ENCODE data around the gene LTBP3.
A peak's percentile ranks its signal among the peaks of the same experiment; 100 is the strongest.

Gene LTBP3

GRCh38 chr11:65501472-65502273 lies 56.5 kb downstream of the LTBP3 start:
- no peak for DNase-seq (ENCODE audit: low read depth, low spot score)
- peak overlapping the region; percentile 99 for H3K4me3 ChIP-seq (ENCODE audit: low read depth, low read length)
- no peak for TF ChIP-seq CTCF (IDR thresholded peaks at IDR 0.05; ENCODE audit: insufficient read depth, low read length, missing control alignments)
- ChIA-PET CTCF (interaction anchor here (0.8 to 1.0 kb wide), 2 partner anchors 23 to 30 kb away, joined by 3 read pairs; no protein-coding TSS in a partner anchor), POLR2A (interaction anchor here (0.6 to 17.0 kb wide), 11 partner anchors 13 to 134 kb away, joined by 4 to 1229 read pairs (median 5); partner anchors contain the start of genes FAM89B, NEAT1 and SLC25A45)

GRCh38 chr11:65501186-65501471 lies 57.0 kb downstream of the LTBP3 start:
- CTCF ChIA-PET: no interaction called here
- no peak for TF ChIP-seq CTCF (IDR thresholded peaks at IDR 0.05; ENCODE audit: insufficient read depth, low read length, missing control alignments)

DNA sequence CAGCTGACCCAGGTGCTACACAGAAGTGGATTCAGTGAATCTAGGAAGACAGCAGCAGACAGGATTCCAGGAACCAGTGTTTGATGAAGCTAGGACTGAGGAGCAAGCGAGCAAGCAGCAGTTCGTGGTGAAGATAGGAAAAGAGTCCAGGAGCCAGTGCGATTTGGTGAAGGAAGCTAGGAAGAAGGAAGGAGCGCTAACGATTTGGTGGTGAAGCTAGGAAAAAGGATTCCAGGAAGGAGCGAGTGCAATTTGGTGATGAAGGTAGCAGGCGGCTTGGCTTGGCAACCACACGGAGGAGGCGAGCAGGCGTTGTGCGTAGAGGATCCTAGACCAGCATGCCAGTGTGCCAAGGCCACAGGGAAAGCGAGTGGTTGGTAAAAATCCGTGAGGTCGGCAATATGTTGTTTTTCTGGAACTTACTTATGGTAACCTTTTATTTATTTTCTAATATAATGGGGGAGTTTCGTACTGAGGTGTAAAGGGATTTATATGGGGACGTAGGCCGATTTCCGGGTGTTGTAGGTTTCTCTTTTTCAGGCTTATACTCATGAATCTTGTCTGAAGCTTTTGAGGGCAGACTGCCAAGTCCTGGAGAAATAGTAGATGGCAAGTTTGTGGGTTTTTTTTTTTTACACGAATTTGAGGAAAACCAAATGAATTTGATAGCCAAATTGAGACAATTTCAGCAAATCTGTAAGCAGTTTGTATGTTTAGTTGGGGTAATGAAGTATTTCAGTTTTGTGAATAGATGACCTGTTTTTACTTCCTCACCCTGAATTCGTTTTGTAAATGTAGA lies 57.6 kb downstream of the LTBP3 start:
- no peak for DNase-seq (ENCODE audit: low read depth, low spot score)
- no peak for TF ChIP-seq CTCF (IDR thresholded peaks at IDR 0.05; ENCODE audit: insufficient read depth, low read length, missing control alignments)
- peak overlapping the region; percentile 99 for H3K4me3 ChIP-seq (ENCODE audit: low read depth, low read length)
- ChIA-PET POLR2A (interaction anchor here (0.9 to 17.0 kb wide), 10 partner anchors 7 to 79 kb away, joined by 3 to 1229 read pairs (median 106); partner anchors contain the start of genes NEAT1, SCYL1 and ZNRD2), CTCF (interaction anchor here (0.9 to 1.9 kb wide), 6 partner anchors 8 to 83 kb away, joined by 4 to 14 read pairs (median 4); no protein-coding TSS in a partner anchor)

More at GRCh38 chr11:65501186-65501471, 57.0 kb downstream of the LTBP3 start:
- POLR2A ChIA-PET: interaction anchor here (1.2 to 17.0 kb wide), 7 partner anchors 12 to 119 kb away, joined by 4 to 1229 read pairs (median 110); partner anchors contain the start of genes NEAT1 and SLC25A45
- H3K4me3 ChIP-seq (ENCODE audit: low read depth, low read length): peak overlapping the region; percentile 99
- DNase-seq (ENCODE audit: low read depth, low spot score): no peak

DNA sequence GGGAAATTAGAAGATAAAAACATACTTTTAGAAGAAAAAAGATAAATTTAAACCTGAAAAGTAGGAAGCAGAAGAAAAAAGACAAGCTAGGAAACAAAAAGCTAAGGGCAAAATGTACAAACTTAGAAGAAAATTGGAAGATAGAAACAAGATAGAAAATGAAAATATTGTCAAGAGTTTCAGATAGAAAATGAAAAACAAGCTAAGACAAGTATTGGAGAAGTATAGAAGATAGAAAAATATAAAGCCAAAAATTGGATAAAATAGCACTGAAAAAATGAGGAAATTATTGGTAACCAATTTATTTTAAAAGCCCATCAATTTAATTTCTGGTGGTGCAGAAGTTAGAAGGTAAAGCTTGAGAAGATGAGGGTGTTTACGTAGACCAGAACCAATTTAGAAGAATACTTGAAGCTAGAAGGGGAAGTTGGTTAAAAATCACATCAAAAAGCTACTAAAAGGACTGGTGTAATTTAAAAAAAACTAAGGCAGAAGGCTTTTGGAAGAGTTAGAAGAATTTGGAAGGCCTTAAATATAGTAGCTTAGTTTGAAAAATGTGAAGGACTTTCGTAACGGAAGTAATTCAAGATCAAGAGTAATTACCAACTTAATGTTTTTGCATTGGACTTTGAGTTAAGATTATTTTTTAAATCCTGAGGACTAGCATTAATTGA lies 58.3 kb downstream of the LTBP3 start:
- TF ChIP-seq CTCF (IDR thresholded peaks at IDR 0.05; ENCODE audit: insufficient read depth, low read length, missing control alignments): no peak
- CTCF ChIA-PET: interaction anchor here (0.7 to 3.9 kb wide), 8 partner anchors 9 to 82 kb away, joined by 3 to 19 read pairs (median 4); no protein-coding TSS in a partner anchor
- DNase-seq (ENCODE audit: low read depth, low spot score): no peak
- POLR2A ChIA-PET: interaction anchor here (0.8 to 17.0 kb wide), 14 partner anchors 8 to 143 kb away, joined by 3 to 1229 read pairs (median 4); partner anchors contain the start of genes NEAT1, SCYL1 and ZNRD2
- peak overlapping the region; percentile 99 for H3K4me3 ChIP-seq (ENCODE audit: low read depth, low read length)

GRCh38 chr11:65498977-65499712 lies 59.0 kb downstream of the LTBP3 start, which contains the start of gene MALAT1:
Gene MALAT1 (plus strand): TSS chr11:65499045.
- peak within 1 kb of the TSS; percentile 99 for H3K4me3 ChIP-seq (ENCODE audit: low read depth, low read length)
- POLR2A ChIA-PET: interaction anchor here (0.7 to 17.0 kb wide), 17 partner anchors 9 to 143 kb away, joined by 3 to 1229 read pairs (median 4); partner anchors contain the start of genes FRMD8, NEAT1, SCYL1 and ZNRD2
- CTCF ChIA-PET: interaction anchor here (0.7 to 3.9 kb wide), 9 partner anchors 10 to 82 kb away, joined by 3 to 19 read pairs (median 4); no protein-coding TSS in a partner anchor
- no peak for DNase-seq (ENCODE audit: low read depth, low spot score)
- no peak for TF ChIP-seq CTCF (IDR thresholded peaks at IDR 0.05; ENCODE audit: insufficient read depth, low read length, missing control alignments)
